ENCODE results near the gene NSUN7.

Gene NSUN7

DNA sequence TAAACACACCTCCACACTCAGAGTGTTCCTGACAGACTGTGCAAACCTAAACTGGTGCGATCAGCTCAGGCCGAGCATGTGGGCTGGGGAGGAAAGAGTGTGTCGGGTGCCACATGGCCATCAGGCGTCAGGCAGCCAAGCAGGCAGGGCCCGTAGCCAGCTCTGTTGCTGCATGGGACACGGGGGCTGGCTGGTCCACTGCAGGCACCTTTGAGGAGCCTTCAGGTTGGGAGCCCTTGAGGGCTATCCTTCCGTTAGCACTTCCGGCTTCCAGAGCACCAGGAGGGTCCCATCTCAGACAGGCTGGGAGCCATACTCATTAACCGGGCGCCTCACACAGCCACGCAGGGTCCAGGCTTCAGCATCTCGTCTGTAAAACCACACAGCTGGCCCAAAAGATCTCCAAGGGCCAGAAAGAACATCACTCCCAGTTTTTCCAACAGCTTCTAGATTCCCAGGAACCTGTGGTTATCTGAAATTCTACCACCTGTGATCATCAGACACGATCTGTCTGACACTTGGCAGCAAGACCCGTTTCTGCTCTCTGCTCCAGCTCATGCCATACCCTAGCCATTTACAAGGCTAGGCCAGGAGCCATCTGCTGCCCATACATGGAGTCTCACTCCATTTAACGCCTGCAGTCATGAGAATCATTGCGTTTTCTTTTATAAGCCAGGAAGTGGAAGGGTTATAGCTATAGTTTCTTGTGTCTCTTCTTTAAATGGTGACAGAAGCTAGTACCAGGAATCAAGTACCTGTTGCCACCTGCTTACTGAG lies 87.5 kb downstream of the NSUN7 start:
- no peak overlapping the region for H3K4me3 ChIP-seq (ENCODE audit: low read depth, low read length)
- no peak for TF ChIP-seq CTCF (conservative IDR thresholded peaks at IDR 0.05; ENCODE audit: low read depth, low read length)
- DNase-seq (ENCODE audit: low read depth) = no peak

DNA sequence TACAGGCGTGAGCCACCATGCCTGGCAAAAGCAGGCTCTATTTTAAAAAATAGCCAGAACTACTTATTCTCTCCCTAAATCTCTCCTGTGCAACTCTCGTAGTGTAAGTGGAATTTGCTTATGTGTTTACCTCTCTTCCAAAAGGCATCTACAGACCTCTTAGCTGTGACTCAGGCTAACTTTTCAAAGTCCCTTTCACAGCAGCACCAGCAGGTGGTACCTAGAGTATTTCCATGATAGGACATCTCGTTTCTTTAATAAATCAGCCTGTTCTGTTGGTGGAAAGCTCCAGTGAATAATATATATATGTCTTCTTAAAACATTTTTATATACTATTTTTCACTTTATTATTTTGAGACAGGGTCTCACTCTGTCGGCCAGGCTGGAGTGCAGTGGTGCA lies 89.0 kb downstream of the NSUN7 start:
- H3K4me3 ChIP-seq (ENCODE audit: low read depth, low read length) = no peak overlapping the region
- peak; percentile 24 for DNase-seq (ENCODE audit: low read depth)
- peak; percentile 24 for TF ChIP-seq CTCF (conservative IDR thresholded peaks at IDR 0.05; ENCODE audit: low read depth, low read length)

GRCh38 chr4:40840255-40840984 lies 90.7 kb downstream of the NSUN7 start:
- no peak for DNase-seq (ENCODE audit: low read depth)
- no peak overlapping the region for H3K4me3 ChIP-seq (ENCODE audit: low read depth, low read length)
- TF ChIP-seq CTCF (conservative IDR thresholded peaks at IDR 0.05; ENCODE audit: low read depth, low read length) = no peak

DNA sequence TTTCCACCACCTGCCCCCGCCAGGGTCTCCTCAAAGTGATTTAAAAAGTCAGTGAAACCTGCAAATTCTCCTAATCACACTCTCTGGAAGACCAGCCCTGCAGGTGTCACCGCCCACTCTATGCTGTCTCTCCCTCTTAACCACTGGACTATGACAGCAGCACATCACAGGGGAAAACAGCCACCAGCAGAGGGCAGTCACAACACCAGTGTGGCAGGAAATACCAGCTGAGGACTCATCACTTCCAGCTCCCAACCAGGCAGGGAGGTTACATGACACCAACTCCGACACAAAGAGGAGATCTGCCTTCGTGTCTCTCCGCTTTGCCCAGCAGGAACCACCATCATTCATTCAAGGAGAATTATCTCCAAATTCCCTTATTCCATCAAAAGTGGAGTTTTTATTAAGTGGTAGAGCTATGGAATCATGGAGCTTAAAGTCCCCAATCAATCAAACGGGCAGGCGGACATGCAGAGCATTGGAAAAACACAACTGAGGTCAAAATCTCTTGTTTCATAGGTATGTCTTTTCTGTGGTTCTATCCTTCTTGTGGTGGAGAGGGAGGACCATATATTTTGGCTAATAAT lies 91.3 kb downstream of the NSUN7 start:
- H3K4me3 ChIP-seq (ENCODE audit: low read depth, low read length) = no peak overlapping the region

DNA sequence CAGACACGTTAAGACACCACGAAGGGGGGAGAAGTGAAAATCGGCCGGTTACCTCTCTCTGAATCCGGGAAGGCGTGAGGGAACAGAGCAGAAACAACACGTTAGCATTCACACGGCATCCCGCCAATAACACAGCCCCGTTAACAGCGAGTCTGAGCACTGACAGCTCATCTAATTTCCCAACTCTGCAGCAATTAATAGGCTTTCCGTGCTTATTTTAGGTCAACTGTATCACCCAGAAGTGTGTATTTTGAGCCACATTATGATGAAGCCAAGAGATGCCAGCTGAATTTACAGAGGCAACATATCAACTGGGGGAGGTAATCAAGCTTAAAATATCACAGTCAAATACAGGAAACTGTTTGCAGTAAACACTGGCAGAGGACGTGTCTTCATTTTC lies 92.6 kb downstream of the NSUN7 start:
- H3K4me3 ChIP-seq (ENCODE audit: low read depth, low read length) = no peak overlapping the region
- DNase-seq (ENCODE audit: low read depth) = no peak
- no peak for TF ChIP-seq CTCF (conservative IDR thresholded peaks at IDR 0.05; ENCODE audit: low read depth, low read length)

More for the DNA sequence above, 91.3 kb downstream of the NSUN7 start:
- DNase-seq (ENCODE audit: low read depth) = peak; percentile 94
- TF ChIP-seq CTCF (conservative IDR thresholded peaks at IDR 0.05; ENCODE audit: low read depth, low read length) = peak; percentile 94

GRCh38 chr4:40842725-40843423 lies 93.1 kb downstream of the NSUN7 start:
- DNase-seq (ENCODE audit: low read depth) = no peak
- no peak overlapping the region for H3K4me3 ChIP-seq (ENCODE audit: low read depth, low read length)
- TF ChIP-seq CTCF (conservative IDR thresholded peaks at IDR 0.05; ENCODE audit: low read depth, low read length) = no peak

Measured in choroid plexus epithelial cell (primary cell).